LNCaP clone FGC (cell line): ENCODE results near the gene GAS7.

Experiments used
- DNase-seq: peaks from one replicate; pipeline ENCODE4 v3.0.0-alpha.2; 2011; ENCODE audit warnings: low read depth
- H3K4me3 ChIP-seq: 2 replicates; pipeline ENCODE4 v1.5.1; 2011; ENCODE audit warnings: mild to moderate bottlenecking, low read depth, low read length, control low read depth
- CTCF ChIP-seq: IDR thresholded peaks from 2 replicates; pipeline ENCODE4 v1.5.1; 2012; ENCODE audit warnings: mild to moderate bottlenecking; ENCODE audit not compliant: control insufficient read depth, insufficient read depth; ENCODE audit errors: extremely low read depth

Gene GAS7

GRCh38 chr17:10116753-10117420 is 81.5 kb downstream of the GAS7 start:
- DNase-seq, result no peak
- H3K4me3 ChIP-seq, result no peak overlapping the region
- no peak for TF ChIP-seq CTCF

- DNase-seq, result no peak
- no peak overlapping the region for H3K4me3 ChIP-seq
- TF ChIP-seq CTCF, result no peak
These were observed 82.1 kb downstream of the GAS7 start for GRCh38 chr17:10116267-10116666.

GRCh38 chr17:10115536-10115932 is 82.9 kb downstream of the GAS7 start:
- TF ChIP-seq CTCF, result no peak
- no peak overlapping the region for H3K4me3 ChIP-seq
- DNase-seq, result no peak

- H3K4me3 ChIP-seq, result no peak overlapping the region
- no peak for TF ChIP-seq CTCF
- DNase-seq, result no peak
These were observed 83.4 kb downstream of the GAS7 start for GRCh38 chr17:10114931-10115535.

GRCh38 chr17:10112962-10113361 is 85.4 kb downstream of the GAS7 start:
- TF ChIP-seq CTCF, result no peak
- H3K4me3 ChIP-seq, result no peak overlapping the region
- no peak for DNase-seq

GRCh38 chr17:10111907-10112452 is 86.4 kb downstream of the GAS7 start:
- no peak for TF ChIP-seq CTCF
- no peak for DNase-seq
- no peak overlapping the region for H3K4me3 ChIP-seq

GRCh38 chr17:10109146-10109545 is 89.3 kb downstream of the GAS7 start:
- H3K4me3 ChIP-seq, result no peak overlapping the region
- DNase-seq, result no peak

More at GRCh38 chr17:10109146-10109545, 89.3 kb downstream of the GAS7 start:
- no peak for TF ChIP-seq CTCF
